ENCODE results near the gene KRT72. TPM values are rescaled to one million over a fixed set of nuclear protein-coding genes. Genes with fewer than 3 reads are reported as not detected.

Gene KRT72
- total and polyA plus RNA-seq, 4 donors: 0.10 to 0.51 (median 0.20) TPM

- no peak for DNase-seq (ENCODE audit: low read depth in 4 of 6, low spot score in 6 of 6)
- WGBS (ENCODE audit: insufficient coverage): 91% methylated on average over 8 of the region's 10 CpGs
Observed at GRCh38 chr12:52643233-52644077, 42.2 kb upstream of the KRT72 start.

GRCh38 chr12:52641468-52641867 is 40.2 kb upstream of the KRT72 start:
- no peak overlapping the region for H3K4me3 ChIP-seq (ENCODE audit: low read depth, low read length)
- WGBS (ENCODE audit: insufficient coverage): 50% methylated on average over 3 of the region's 4 CpGs
- no peaks in the 10 kb centered on the region for H3K9me3 ChIP-seq (ENCODE audit: control insufficient read depth, insufficient read depth, low read length)
- no peak overlapping the region for H3K27ac ChIP-seq (ENCODE audit: low read depth, low read length)
- DNase-seq (ENCODE audit: low read depth in 4 of 6, low spot score in 6 of 6): no peak
- no peaks in the 10 kb centered on the region for H3K36me3 ChIP-seq (ENCODE audit: control insufficient read depth, insufficient read depth, low read length)
- H3K27me3 ChIP-seq (ENCODE audit: control insufficient read depth, insufficient read depth, low read length): no peaks in the 10 kb centered on the region
- no peaks in the 10 kb centered on the region for H3K4me1 ChIP-seq (ENCODE audit: control insufficient read depth, insufficient read depth, low read length)

More at GRCh38 chr12:52643233-52644077, 42.2 kb upstream of the KRT72 start:
- H3K4me3 ChIP-seq (ENCODE audit: low read depth, low read length): no peak overlapping the region
- no peaks in the 10 kb centered on the region for H3K36me3 ChIP-seq (ENCODE audit: control insufficient read depth, insufficient read depth, low read length)
- no peaks in the 10 kb centered on the region for H3K27me3 ChIP-seq (ENCODE audit: control insufficient read depth, insufficient read depth, low read length)
- no peaks in the 10 kb centered on the region for H3K9me3 ChIP-seq (ENCODE audit: control insufficient read depth, insufficient read depth, low read length)
- H3K4me1 ChIP-seq (ENCODE audit: control insufficient read depth, insufficient read depth, low read length): no peaks in the 10 kb centered on the region
- H3K27ac ChIP-seq (ENCODE audit: low read depth, low read length): no peak overlapping the region

DNA sequence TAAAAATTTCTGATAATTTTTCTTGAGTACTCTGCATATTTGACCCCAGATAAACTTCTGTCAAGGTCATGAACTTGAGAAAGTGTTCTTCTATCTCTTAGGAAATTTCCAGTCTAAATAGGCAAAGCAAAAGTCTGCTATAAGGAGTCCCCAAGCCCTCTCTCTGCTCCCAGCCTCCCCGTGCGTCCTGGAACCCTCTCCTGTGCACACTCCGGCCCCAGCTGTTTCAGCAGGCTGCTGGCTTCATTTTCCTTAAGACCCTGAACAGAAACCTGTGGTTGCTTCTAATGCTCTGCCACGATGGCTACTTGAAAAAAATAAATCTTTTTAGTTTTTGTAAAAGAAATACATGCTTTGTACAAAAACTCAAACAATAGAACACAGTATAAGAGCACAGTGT is 36.0 kb upstream of the KRT72 start:
- Histone ChIP-seq H3K4me1 (ENCODE audit: control insufficient read depth, insufficient read depth, low read length) (peaks cover 7% of the 10 kb centered on the region), H3K27me3 (ENCODE audit: control insufficient read depth, insufficient read depth, low read length) (no peaks in the 10 kb centered on the region), H3K36me3 (ENCODE audit: control insufficient read depth, insufficient read depth, low read length) (no peaks in the 10 kb centered on the region), H3K27ac (ENCODE audit: low read depth, low read length) (no peak overlapping the region), H3K4me3 (ENCODE audit: low read depth, low read length) (no peak overlapping the region), H3K9me3 (ENCODE audit: control insufficient read depth, insufficient read depth, low read length) (no peaks in the 10 kb centered on the region)
- 50% methylated on average over 2 of the region's 4 CpGs for WGBS (ENCODE audit: insufficient coverage)
- no peak for DNase-seq (ENCODE audit: low read depth in 4 of 6, low spot score in 6 of 6)

GRCh38 chr12:52636592-52637258 is 35.5 kb upstream of the KRT72 start:
- no peak overlapping the region for H3K27ac ChIP-seq (ENCODE audit: low read depth, low read length)
- DNase-seq (ENCODE audit: low read depth in 4 of 6, low spot score in 6 of 6): no peak
- 67% methylated on average over 4 of the region's 5 CpGs for WGBS (ENCODE audit: insufficient coverage)
- H3K4me1 ChIP-seq (ENCODE audit: control insufficient read depth, insufficient read depth, low read length): peaks cover 11% of the 10 kb centered on the region
- H3K36me3 ChIP-seq (ENCODE audit: control insufficient read depth, insufficient read depth, low read length): no peaks in the 10 kb centered on the region
- no peaks in the 10 kb centered on the region for H3K9me3 ChIP-seq (ENCODE audit: control insufficient read depth, insufficient read depth, low read length)
- no peak overlapping the region for H3K4me3 ChIP-seq (ENCODE audit: low read depth, low read length)
- no peaks in the 10 kb centered on the region for H3K27me3 ChIP-seq (ENCODE audit: control insufficient read depth, insufficient read depth, low read length)

DNA sequence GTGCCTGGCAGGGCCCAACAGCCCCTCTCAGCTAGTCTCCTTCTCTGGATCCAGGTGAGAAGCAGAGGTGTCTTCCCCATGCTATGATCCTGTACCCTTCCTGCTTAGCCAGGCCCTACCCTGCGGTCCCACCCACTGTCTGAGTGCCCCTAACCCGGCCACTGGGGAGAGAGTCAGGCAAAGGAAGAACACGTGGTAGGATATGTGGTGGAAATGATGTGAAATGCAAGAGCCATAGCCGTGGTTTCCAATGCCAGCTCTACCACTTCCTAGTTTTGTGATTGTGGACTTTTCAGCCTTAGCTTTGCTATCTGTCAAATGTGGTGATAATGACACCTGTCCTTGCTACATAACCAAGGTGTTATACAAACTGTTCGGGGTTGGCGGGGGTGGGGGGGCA is 34.9 kb upstream of the KRT72 start:
- no peak for DNase-seq (ENCODE audit: low read depth in 4 of 6, low spot score in 6 of 6)
- Histone ChIP-seq H3K4me3 (ENCODE audit: low read depth, low read length) (no peak overlapping the region), H3K36me3 (ENCODE audit: control insufficient read depth, insufficient read depth, low read length) (no peaks in the 10 kb centered on the region), H3K27me3 (ENCODE audit: control insufficient read depth, insufficient read depth, low read length) (no peaks in the 10 kb centered on the region), H3K27ac (ENCODE audit: low read depth, low read length) (no peak overlapping the region), H3K9me3 (ENCODE audit: control insufficient read depth, insufficient read depth, low read length) (no peaks in the 10 kb centered on the region), H3K4me1 (ENCODE audit: control insufficient read depth, insufficient read depth, low read length) (peaks cover 11% of the 10 kb centered on the region)
- 78% methylated on average over 3 of the region's 6 CpGs for WGBS (ENCODE audit: insufficient coverage)

DNA sequence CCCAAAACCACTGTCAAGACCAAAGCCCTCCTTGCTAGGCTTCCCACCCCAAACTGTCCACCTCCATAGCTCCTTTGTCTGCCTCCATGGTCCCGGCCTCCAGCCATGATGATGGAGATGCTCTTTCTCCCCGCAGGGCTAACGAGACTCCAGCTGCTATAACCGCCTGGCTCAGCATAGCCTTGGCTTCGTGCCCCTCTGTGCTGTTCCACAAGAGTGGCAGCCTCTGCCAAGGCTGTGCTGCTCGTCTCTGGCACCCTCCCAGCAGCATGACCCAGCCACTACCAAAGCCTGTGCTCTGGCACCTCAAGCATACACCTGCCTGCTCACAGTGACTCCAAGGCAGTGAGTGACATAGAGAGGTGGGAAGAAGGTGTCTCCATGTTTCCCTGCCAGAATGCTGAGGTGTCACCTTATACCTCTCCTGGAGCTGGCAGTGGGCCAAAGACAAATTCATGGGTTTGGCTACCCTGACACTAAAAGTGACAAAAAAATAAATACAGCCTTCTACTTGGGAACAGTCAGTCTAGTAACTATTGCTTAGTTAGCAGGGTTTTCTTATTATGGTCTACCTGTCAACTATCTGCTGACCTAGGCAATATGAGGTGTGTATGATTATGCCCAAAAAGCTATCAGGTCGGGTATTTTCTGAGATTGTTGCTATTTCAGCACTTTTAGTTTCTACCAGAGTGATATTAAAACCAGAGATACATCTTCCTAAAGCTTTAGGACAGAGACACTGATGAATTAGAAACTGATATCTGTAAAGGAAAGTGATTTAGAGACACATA is 33.2 kb upstream of the KRT72 start:
- H3K4me3 ChIP-seq (ENCODE audit: low read depth, low read length): no peak overlapping the region
- no peak overlapping the region for H3K27ac ChIP-seq (ENCODE audit: low read depth, low read length)
- 14% methylated on average over 5 of the region's 7 CpGs for WGBS (ENCODE audit: insufficient coverage)
- no peaks in the 10 kb centered on the region for H3K9me3 ChIP-seq (ENCODE audit: control insufficient read depth, insufficient read depth, low read length)
- DNase-seq (ENCODE audit: low read depth in 4 of 6, low spot score in 6 of 6): peak in 5 of 6 donors; percentile 36 to 90 (median 57)
- no peaks in the 10 kb centered on the region for H3K36me3 ChIP-seq (ENCODE audit: control insufficient read depth, insufficient read depth, low read length)
- no peaks in the 10 kb centered on the region for H3K27me3 ChIP-seq (ENCODE audit: control insufficient read depth, insufficient read depth, low read length)
- peaks cover 11% of the 10 kb centered on the region for H3K4me1 ChIP-seq (ENCODE audit: control insufficient read depth, insufficient read depth, low read length)

DNA sequence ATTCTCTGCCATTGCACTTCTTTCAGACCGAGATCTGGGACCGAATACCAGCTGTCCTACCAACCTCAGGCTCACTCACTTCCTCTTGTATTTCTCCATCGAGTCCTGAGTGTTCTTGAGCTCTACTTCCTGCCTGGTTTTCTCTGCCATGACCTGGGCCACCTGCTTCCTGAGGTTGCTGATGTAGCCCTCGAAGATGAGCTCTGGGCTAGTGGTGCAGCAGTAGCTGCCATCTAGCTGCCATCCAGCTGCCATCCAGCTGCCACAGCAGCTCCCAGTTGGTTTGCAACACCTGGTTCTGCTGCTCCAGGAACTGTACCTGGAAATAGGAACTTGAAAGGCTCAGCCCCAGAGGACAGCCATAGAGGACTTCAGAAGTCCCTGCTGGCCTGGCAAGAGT is 32.1 kb upstream of the KRT72 start:
- Histone ChIP-seq H3K4me3 (ENCODE audit: low read depth, low read length) (no peak overlapping the region), H3K27ac (ENCODE audit: low read depth, low read length) (no peak overlapping the region), H3K9me3 (ENCODE audit: control insufficient read depth, insufficient read depth, low read length) (no peaks in the 10 kb centered on the region), H3K4me1 (ENCODE audit: control insufficient read depth, insufficient read depth, low read length) (peaks cover 11% of the 10 kb centered on the region), H3K27me3 (ENCODE audit: control insufficient read depth, insufficient read depth, low read length) (no peaks in the 10 kb centered on the region), H3K36me3 (ENCODE audit: control insufficient read depth, insufficient read depth, low read length) (no peaks in the 10 kb centered on the region)
- 83% methylated on average over 4 of the region's 4 CpGs for WGBS (ENCODE audit: insufficient coverage)
- no peak for DNase-seq (ENCODE audit: low read depth in 4 of 6, low spot score in 6 of 6)

GRCh38 chr12:52632656-52633055 is 31.4 kb upstream of the KRT72 start:
- Histone ChIP-seq H3K27me3 (ENCODE audit: control insufficient read depth, insufficient read depth, low read length) (no peaks in the 10 kb centered on the region), H3K4me3 (ENCODE audit: low read depth, low read length) (no peak overlapping the region), H3K27ac (ENCODE audit: low read depth, low read length) (no peak overlapping the region), H3K4me1 (ENCODE audit: control insufficient read depth, insufficient read depth, low read length) (peaks cover 11% of the 10 kb centered on the region), H3K9me3 (ENCODE audit: control insufficient read depth, insufficient read depth, low read length) (no peaks in the 10 kb centered on the region), H3K36me3 (ENCODE audit: control insufficient read depth, insufficient read depth, low read length) (no peaks in the 10 kb centered on the region)
- no peak for DNase-seq (ENCODE audit: low read depth in 4 of 6, low spot score in 6 of 6)
- WGBS (ENCODE audit: insufficient coverage): 85% methylated on average over 4 of the region's 4 CpGs

DNA sequence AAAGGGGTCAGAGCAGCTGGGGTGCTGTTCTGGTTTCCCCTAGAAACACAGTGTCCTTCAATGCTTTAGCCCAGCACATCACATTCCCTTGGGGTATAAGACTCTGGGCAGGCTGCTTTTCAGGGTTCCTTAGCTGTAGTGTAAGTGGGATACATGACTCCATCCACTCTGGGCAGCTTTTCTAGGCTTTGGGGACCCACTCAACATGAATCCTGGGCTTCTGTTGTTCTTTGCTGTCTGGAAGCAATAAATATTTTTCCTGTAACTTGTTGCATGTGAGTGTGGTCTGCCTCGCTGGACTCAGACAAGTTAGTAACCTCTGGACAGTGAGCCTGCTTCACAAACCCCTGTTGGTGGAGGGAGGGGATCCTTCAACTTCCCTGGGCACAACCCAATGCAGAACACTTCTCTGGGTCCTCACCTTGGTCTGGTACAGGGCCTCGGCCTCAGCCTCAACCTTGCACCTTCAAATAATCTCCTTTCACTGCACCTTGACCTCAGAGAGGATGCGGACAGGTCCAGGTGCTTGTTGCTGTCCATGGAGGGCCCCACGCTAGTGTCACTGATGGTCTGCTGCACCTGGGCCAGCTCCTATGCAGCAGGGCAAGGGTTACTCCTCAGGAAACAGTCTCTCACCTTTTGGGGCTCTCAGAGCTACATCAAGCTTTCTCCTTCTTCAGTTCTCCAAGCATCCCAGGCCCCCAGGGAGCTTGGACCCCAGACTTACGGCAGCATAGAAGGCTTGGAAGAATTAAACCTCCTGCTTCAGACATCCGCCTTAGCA is 30.6 kb upstream of the KRT72 start:
- Histone ChIP-seq H3K4me1 (ENCODE audit: control insufficient read depth, insufficient read depth, low read length) (peaks cover 11% of the 10 kb centered on the region), H3K36me3 (ENCODE audit: control insufficient read depth, insufficient read depth, low read length) (no peaks in the 10 kb centered on the region), H3K27ac (ENCODE audit: low read depth, low read length) (no peak overlapping the region), H3K9me3 (ENCODE audit: control insufficient read depth, insufficient read depth, low read length) (no peaks in the 10 kb centered on the region), H3K27me3 (ENCODE audit: control insufficient read depth, insufficient read depth, low read length) (no peaks in the 10 kb centered on the region), H3K4me3 (ENCODE audit: low read depth, low read length) (no peak overlapping the region)
- WGBS (ENCODE audit: insufficient coverage): 76% methylated on average over 5 of the region's 6 CpGs
- no peak for DNase-seq (ENCODE audit: low read depth in 4 of 6, low spot score in 6 of 6)
